Endothelial cell of umbilical vein (primary cell): Measurements from ENCODE around the gene NAA60. TPM values are rescaled to one million over a fixed set of nuclear protein-coding genes. Genes with fewer than 3 reads are reported as not detected.
A peak's percentile ranks its signal among the peaks of the same experiment; 100 is the strongest.
"Not testable (repeated sequence)": the region's sequence is repeated elsewhere in the genome, so short reads cannot be mapped to it uniquely, and the experiment has no call there.

Experiments used
- BruUV-seq: library from RNA; stranded (reverse); fragments of 400-500 nt; replicated peaks from 2 replicates; lab custom pipeline; 2021; lab: Mats Ljungman, UMichigan
- CTCF ChIA-PET: fragments of 300-600, 350-600 bp; sonication (Branson Sonifier 250); formaldehyde crosslinking; loops from one replicate; lab custom pipeline; 2021; ENCODE audit warnings: antibody characterized with exemption, inconsistent platforms; lab: Charles Lee
- POLR2A ChIA-PET: fragments of 300-600, 350-600 bp; sonication (Branson Sonifier 250); formaldehyde crosslinking; loops from one replicate; lab custom pipeline; 2021; ENCODE audit warnings: antibody characterized with exemption, inconsistent platforms; lab: Charles Lee
- DNase-seq: peaks from one replicate; pipeline ENCODE4 v3.0.0-alpha.2; 2011; ENCODE audit warnings: low read depth, low spot score
- FAIRE-seq: peaks from 2 replicates; lab custom pipeline; 2011; peaks lifted over from hg19 to GRCh38; lab: Jason Lieb, UNC
- H2AFZ ChIP-seq: 2 replicates; pipeline ENCODE4 v1.6.0; 2012; ENCODE audit warnings: low read depth, low read length, control low read depth, inconsistent platforms
- H3K27ac ChIP-seq: 2 replicates; pipeline ENCODE4 v1.5.1; 2011; ENCODE audit warnings: low read depth, mild to moderate bottlenecking, control low read depth, low read length, moderate library complexity; ENCODE audit not compliant: insufficient read depth
- H3K27me3 ChIP-seq, 2 experiments: 2 replicates each; pipeline versions ENCODE4 v1.6.0 to v1.6.1; 2011; ENCODE audit warnings: low read length in 2 of 2, mixed read lengths in 1 of 2; ENCODE audit not compliant: control insufficient read depth in 2 of 2, insufficient read depth in 2 of 2
- H3K36me3 ChIP-seq, 2 experiments: 2 replicates in 1 of 2; 3 replicates in 1 of 2; pipeline ENCODE4 v1.5.1; 2011; ENCODE audit warnings: low read length in 2 of 2, mild to moderate bottlenecking in 1 of 2, moderate library complexity in 1 of 2; ENCODE audit not compliant: control insufficient read depth in 2 of 2, insufficient read depth in 2 of 2; ENCODE audit errors: extremely low read depth in 1 of 2
- H3K4me1 ChIP-seq: 3 replicates; pipeline ENCODE4 v1.5.1; 2011; ENCODE audit warnings: mild to moderate bottlenecking, low read length; ENCODE audit not compliant: control insufficient read depth, insufficient read depth; ENCODE audit errors: extremely low read depth
- H3K4me2 ChIP-seq: 2 replicates; pipeline ENCODE4 v1.6.1; 2011; ENCODE audit warnings: low read length, control low read depth, mixed read lengths; ENCODE audit not compliant: insufficient read depth
- H3K4me3 ChIP-seq, 3 experiments: fragments of 200-600 bp in 1 of 3; sonication (generic), shearing (Covaris generic) in 1 of 3; replicated peaks in 1 of 3; 2 replicates each; pipeline ENCODE4 v1.5.1; 2011 to 2016; ENCODE audit warnings: control low read depth in 3 of 3, low read length in 3 of 3, mild to moderate bottlenecking in 2 of 3, inconsistent platforms in 1 of 3, low read depth in 1 of 3, moderate library complexity in 1 of 3; ENCODE audit not compliant: insufficient read depth in 1 of 3
- H3K79me2 ChIP-seq: 2 replicates; pipeline ENCODE4 v1.6.0; 2012; ENCODE audit warnings: low read length, inconsistent platforms; ENCODE audit not compliant: control insufficient read depth, insufficient read depth
- H3K9ac ChIP-seq: replicated peaks from 2 replicates; pipeline ENCODE3; 2011; ENCODE audit warnings: low read length, control low read depth; ENCODE audit not compliant: insufficient read depth; ENCODE audit errors: extremely low read depth
- H3K9me1 ChIP-seq: replicated peaks from 3 replicates; pipeline ENCODE4 v1.6.0; 2011; ENCODE audit warnings: mild to moderate bottlenecking, low read length; ENCODE audit not compliant: control insufficient read depth, insufficient read depth; ENCODE audit errors: extremely low read depth
- H3K9me3 ChIP-seq: replicated peaks from 2 replicates; pipeline ENCODE4 v1.5.1; 2012; ENCODE audit warnings: low read length, inconsistent platforms; ENCODE audit not compliant: control insufficient read depth, insufficient read depth
- H4K20me1 ChIP-seq: replicated peaks from 2 replicates; pipeline ENCODE3; 2011; ENCODE audit warnings: mild to moderate bottlenecking, low read length; ENCODE audit not compliant: control insufficient read depth, insufficient read depth; ENCODE audit errors: extremely low read depth
- CTCF ChIP-seq, 2 donors: IDR thresholded peaks; 1 replicate in 1 of 2; 2 replicates in 1 of 2; pipeline ENCODE4 v1.5.1; 2011; ENCODE audit warnings: low read length in 2 of 2, mild to moderate bottlenecking in 2 of 2, moderate library complexity in 2 of 2, control low read depth in 1 of 2, inconsistent platforms in 1 of 2, low read depth in 1 of 2; ENCODE audit not compliant: insufficient read depth in 1 of 2; ENCODE audit errors: extremely low read depth in 1 of 2
- EZH2 ChIP-seq: IDR thresholded peaks from 2 replicates; pipeline ENCODE4 v1.6.1; 2012; ENCODE audit warnings: borderline replicate concordance, low read depth, mild to moderate bottlenecking, moderate library complexity, low read length, inconsistent platforms; ENCODE audit not compliant: severe bottlenecking
- FOS ChIP-seq: IDR thresholded peaks from 2 replicates; pipeline ENCODE4 v1.6.1; 2011; ENCODE audit warnings: mild to moderate bottlenecking, low read length, moderate library complexity, borderline replicate concordance; ENCODE audit not compliant: insufficient read depth
- GATA2 ChIP-seq: IDR thresholded peaks from 2 replicates; pipeline ENCODE4 v1.7.0; 2011; ENCODE audit warnings: low read depth, mild to moderate bottlenecking, moderate library complexity, mixed read lengths, low read length; ENCODE audit not compliant: insufficient read length, insufficient read depth
- JUN ChIP-seq: IDR thresholded peaks from 2 replicates; pipeline ENCODE4 v1.6.1; 2011; ENCODE audit warnings: borderline replicate concordance, low read depth; ENCODE audit not compliant: insufficient read length, insufficient read depth
- MAX ChIP-seq: IDR thresholded peaks from 2 replicates; pipeline ENCODE4 v1.6.1; 2011; ENCODE audit not compliant: insufficient read depth, insufficient read length
- MYC ChIP-seq: IDR thresholded peaks from one replicate; pipeline ENCODE4 v1.6.1; 2011; ENCODE audit warnings: mild to moderate bottlenecking, low read depth, low read length
- POLR2A ChIP-seq: IDR thresholded peaks from 2 replicates; pipeline ENCODE4 v1.6.1; 2012; ENCODE audit warnings: low read depth, mild to moderate bottlenecking, control low read depth, low read length
- POLR2AphosphoS5 ChIP-seq: IDR thresholded peaks from 2 replicates; pipeline ENCODE4 v1.6.1; 2012; ENCODE audit warnings: low read depth, mild to moderate bottlenecking, control low read depth, low read length, moderate library complexity; ENCODE audit not compliant: insufficient read depth
- dilution Hi-C: fragments of 300-500 bp; cut with MboI; formaldehyde crosslinking; loops from one replicate; pipeline ENCODE4 v1.15.0; 2019; ENCODE audit warnings: low sequenced_read_pairs; ENCODE audit not compliant: extremely low pct_ligation_motif_present
- intact Hi-C: fragments of 100-400 bp; cut with micrococcal nuclease; formaldehyde crosslinking; loops from one replicate; pipeline ENCODE4 v1.10.0; 2022
- polyA plus RNA-seq, 4 experiments: library from polyadenylated mRNA; depleted of rRNA in 3 of 4; stranded (reverse) in 3 of 4; unstranded in 1 of 4; fragments of >200 nt; gene quantifications; 2 replicates each; pipeline versions ENCODE4 v1.2.1 to v1.2.3, GENCODE V29; 2011 to 2012; ENCODE audit warnings: missing spikeins in 1 of 4
- total RNA-seq: library from RNA; stranded (reverse); gene quantifications from 2 replicates; pipeline ENCODE4 v1.2.3, GENCODE V29; 2021

The NAA60 gene
- total and polyA plus RNA-seq, 2 donors (not counting 3 experiments of a cell fraction or from before 2014, with no cell fraction given): 22.1 to 42.9 TPM

DNA sequence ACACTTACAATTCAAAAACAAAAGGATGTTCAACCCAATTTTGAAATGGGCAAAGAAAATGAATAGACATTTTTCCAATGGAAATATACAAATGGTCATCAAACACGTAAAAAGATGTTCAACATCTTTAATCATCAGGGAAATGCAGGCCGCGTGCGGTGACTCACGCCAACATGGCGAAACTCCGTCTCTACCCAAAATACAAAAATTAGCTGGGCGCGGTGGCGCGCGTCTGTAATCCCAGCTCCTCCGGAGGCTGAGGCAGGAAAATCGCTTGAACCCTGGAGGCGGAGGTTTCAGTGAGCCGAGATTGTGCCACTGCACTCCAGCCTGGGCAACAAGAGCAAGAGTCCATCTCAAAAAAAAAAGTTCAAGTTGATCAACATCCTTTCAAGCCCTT lies 55.5 kb downstream of the NAA60 start:
- Histone ChIP-seq H3K27me3 (no peaks in the 10 kb centered on the region), H3K9me3 (no peaks in the 10 kb centered on the region), H3K79me2 (peaks cover 4% of the 10 kb centered on the region), H3K9ac (no peak overlapping the region), H3K4me1 (peaks cover 5% of the 10 kb centered on the region), H3K27ac (no peak overlapping the region), H3K9me1 (no peaks in the 10 kb centered on the region), H3K36me3 (no peaks in the 10 kb centered on the region), H4K20me1 (no peaks in the 10 kb centered on the region), H2AFZ (no peak overlapping the region), H3K4me2 (no peak overlapping the region), H3K4me3 (no peak overlapping the region)
- no peak for FAIRE-seq
- TF ChIP-seq CTCF (IDR thresholded peaks at IDR 0.05; ENCODE audit: extremely low read depth in 1 of 2, insufficient read depth in 1 of 2, low read depth in 1 of 2, low read length in 2 of 2) (no peak), POLR2AphosphoS5 (no peak), JUN (no peak), FOS (no peak), MAX (no peak), POLR2A (no peak), EZH2 (no peak), MYC (no peak), GATA2 (no peak)
- DNase-seq: no peak
- no TSS peak for BruUV-seq
- ChIA-PET CTCF (interaction anchor here (1.0 kb wide), 1 partner anchor 13 kb away, joined by 3 read pairs; no protein-coding TSS in a partner anchor), POLR2A (no interaction called here)
- intact Hi-C loops: no loop called here
- dilution Hi-C loops: no loop called here

DNA sequence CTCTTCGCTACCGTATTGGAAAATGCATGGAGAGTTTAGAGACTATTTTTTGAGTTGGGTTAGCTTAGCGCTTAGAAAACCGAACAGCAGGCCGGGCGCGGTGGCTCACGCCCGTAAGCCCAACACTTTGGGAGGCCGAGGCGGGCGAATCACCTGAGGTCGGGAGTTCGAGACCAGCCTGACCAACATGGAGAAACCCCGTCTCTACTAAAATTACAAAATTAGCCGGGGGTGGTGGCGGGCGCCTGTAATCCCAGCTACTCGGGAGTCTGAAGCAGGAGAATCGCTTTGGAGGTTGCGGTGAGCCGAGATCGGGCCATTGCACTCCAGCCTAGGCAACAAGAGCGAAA lies 57.9 kb downstream of the NAA60 start:
- POLR2A ChIA-PET: interaction anchor here (0.7 kb wide), 1 partner anchor 101 kb away, joined by 3 read pairs; the partner anchor contains the start of gene ZSCAN32
- FAIRE-seq, BruUV-seq, DNase-seq, H3K27me3 ChIP-seq, H3K4me1 ChIP-seq, H3K79me2 ChIP-seq, dilution Hi-C loops, H3K9me3 ChIP-seq, H3K36me3 ChIP-seq, H4K20me1 ChIP-seq, H3K9me1 ChIP-seq: not testable (repeated sequence)
- H3K4me2 ChIP-seq: peak overlapping the region; percentile 65
- intact Hi-C loops: loop anchor here (2.0 to 5.0 kb wide), 4 partner anchors 137 to 749 kb away; partner anchors contain the start of gene SRRM2
- H3K9ac ChIP-seq: peak overlapping the region; percentile 43
- peak overlapping the region; percentile 90 for H2AFZ ChIP-seq
- CTCF ChIA-PET: interaction anchor here (0.7 to 1.7 kb wide), 7 partner anchors 16 to 372 kb away, joined by 3 to 12 read pairs (median 3); partner anchors contain the start of genes TIGD7 and ZNF75A
- H3K4me3 ChIP-seq: peak overlapping the region; percentile 61 to 88 (median 63)
- peak overlapping the region; percentile 32 for H3K27ac ChIP-seq
